SK-N-SH (cell line): ENCODE results near the gene TBC1D8. TPM values are rescaled to one million over a fixed set of nuclear protein-coding genes. Genes with fewer than 3 reads are reported as not detected.

ENCODE experiments used
- CTCF ChIA-PET: fragments of 300-600, 350-600 bp; formaldehyde crosslinking; extraction: SDS; loops from one replicate; lab custom pipeline; 2021; lab: Yijun Ruan, JAX
- POLR2A ChIA-PET: fragments of 350-600 bp; sonication (Branson Sonifier 250); formaldehyde crosslinking; extraction: SDS; loops from one replicate; lab custom pipeline; 2020; ENCODE audit warnings: antibody characterized with exemption, inconsistent platforms; lab: Yijun Ruan, JAX
- DNase-seq: peaks from one replicate; pipeline ENCODE4 v3.0.0; 2012
- H2AFZ ChIP-seq: fragments of 200-600 bp; sonication (generic); 2 replicates; pipeline ENCODE4 v1.8.1; 2016; ENCODE audit warnings: antibody characterized with exemption, mild to moderate bottlenecking, low read depth
- H3F3A ChIP-seq: fragments of 200-600 bp; sonication (generic); replicated peaks from 2 replicates; pipeline ENCODE3; 2016; ENCODE audit warnings: antibody characterized with exemption, mild to moderate bottlenecking; ENCODE audit not compliant: insufficient read depth
- H3K27ac ChIP-seq, 2 experiments: fragments of 200-500 bp in 1 of 2; fragments of 200-600 bp in 1 of 2; sonication (Bioruptor generic) in 1 of 2; sonication (generic), shearing (Covaris generic) in 1 of 2; 2 replicates each; pipeline versions ENCODE4 v1.5.1 to v1.6.1; 2014 to 2016; ENCODE audit warnings: low read depth in 2 of 2, inconsistent platforms in 1 of 2, low read length in 1 of 2, mild to moderate bottlenecking in 1 of 2, mixed read lengths in 1 of 2
- H3K27me3 ChIP-seq: fragments of 200-600 bp; sonication (generic), shearing (Covaris generic); 2 replicates; pipeline ENCODE4 v1.6.1; 2016; ENCODE audit warnings: mixed run types; ENCODE audit not compliant: insufficient read depth
- H3K36me3 ChIP-seq, 2 experiments: fragments of 200-500 bp in 1 of 2; fragments of 200-600 bp in 1 of 2; sonication (Bioruptor generic) in 1 of 2; sonication (generic) in 1 of 2; replicated peaks in 1 of 2; 2 replicates each; pipeline versions ENCODE3 to v1.5.1; 2014 to 2016; ENCODE audit warnings: low read length in 1 of 2, mild to moderate bottlenecking in 1 of 2; ENCODE audit not compliant: insufficient read depth in 2 of 2, control insufficient read depth in 1 of 2
- H3K4me1 ChIP-seq, 2 experiments: fragments of 200-500 bp in 1 of 2; fragments of 200-600 bp in 1 of 2; sonication (Bioruptor generic) in 1 of 2; sonication (generic), shearing (Covaris generic) in 1 of 2; 2 replicates each; pipeline versions ENCODE4 v1.5.1 to v1.6.1; 2014 to 2016; ENCODE audit warnings: low read depth in 1 of 2, low read length in 1 of 2, mixed run types in 1 of 2; ENCODE audit not compliant: insufficient read depth in 2 of 2, control insufficient read depth in 1 of 2
- H3K4me2 ChIP-seq: fragments of 200-600 bp; sonication (generic), shearing (Covaris generic); 2 replicates; pipeline ENCODE4 v1.6.1; 2017; ENCODE audit warnings: mixed run types
- H3K4me3 ChIP-seq, 2 experiments: fragments of 200-500 bp in 1 of 2; fragments of 200-600 bp in 1 of 2; sonication (Bioruptor generic) in 1 of 2; sonication (generic), shearing (Covaris generic) in 1 of 2; 2 replicates each; pipeline versions ENCODE4 v1.5.1 to v1.8.1; 2014 to 2016; ENCODE audit warnings: low read depth in 2 of 2, inconsistent platforms in 1 of 2, low read length in 1 of 2, mild to moderate bottlenecking in 1 of 2, mixed read lengths in 1 of 2, moderate library complexity in 1 of 2
- H3K79me2 ChIP-seq: fragments of 200-600 bp; sonication (generic); 2 replicates; pipeline ENCODE4 v1.8.1; 2017; ENCODE audit warnings: mild to moderate bottlenecking; ENCODE audit not compliant: insufficient read depth
- H3K9ac ChIP-seq: fragments of 200-600 bp; sonication (generic); 2 replicates; pipeline ENCODE4 v1.6.1; 2017; ENCODE audit warnings: mixed run types
- H3K9me2 ChIP-seq: fragments of 200-600 bp; sonication (generic); 2 replicates; pipeline ENCODE4 v1.6.1; 2017; ENCODE audit warnings: mixed run types
- H3K9me3 ChIP-seq: fragments of 200-600 bp; sonication (generic); 2 replicates; pipeline ENCODE4 v1.6.1; 2017; ENCODE audit warnings: mixed run types, mild to moderate bottlenecking, moderate library complexity
- H4K20me1 ChIP-seq: fragments of 200-600 bp; sonication (generic); 2 replicates; pipeline ENCODE4 v1.6.1; 2017; ENCODE audit warnings: mild to moderate bottlenecking, mixed run types; ENCODE audit not compliant: insufficient read depth
- CHD2 ChIP-seq: fragments of 150-350 bp; IDR thresholded peaks from 2 replicates; pipeline ENCODE4 v1.6.1; 2018; ENCODE audit warnings: low read length; ENCODE audit not compliant: partially characterized antibody
- FOSL2 ChIP-seq: IDR thresholded peaks from 2 replicates; pipeline ENCODE4 v1.4.0; 2012; ENCODE audit warnings: low read depth, mild to moderate bottlenecking, moderate library complexity, borderline replicate concordance
- FOXM1 ChIP-seq: IDR thresholded peaks from 2 replicates; pipeline ENCODE4 v1.4.0; 2012; ENCODE audit warnings: low read depth, mild to moderate bottlenecking
- GATA2 ChIP-seq: sonication (generic); formaldehyde crosslinking; IDR thresholded peaks from 2 replicates; pipeline ENCODE4 v1.5.0; 2020; ENCODE audit warnings: mild to moderate bottlenecking, missing genetic modification reagents
- MXI1 ChIP-seq: IDR thresholded peaks from 2 replicates; pipeline ENCODE4 v1.6.1; 2012; ENCODE audit warnings: mild to moderate bottlenecking, low read depth, low read length, improper control_type of control experiment
- NFIC ChIP-seq: IDR thresholded peaks from 2 replicates; pipeline ENCODE4 v1.4.0; 2012; ENCODE audit warnings: borderline replicate concordance
- POLR2AphosphoS5 ChIP-seq: IDR thresholded peaks from 2 replicates; pipeline ENCODE4 v1.6.1; 2012; ENCODE audit warnings: low read depth, low read length
- TCF12 ChIP-seq: IDR thresholded peaks from 2 replicates; pipeline ENCODE4 v1.4.0; 2012
- TEAD4 ChIP-seq: IDR thresholded peaks from 2 replicates; pipeline ENCODE4 v1.4.0; 2012; ENCODE audit warnings: mild to moderate bottlenecking, borderline replicate concordance; ENCODE audit not compliant: insufficient read depth
- WGBS: methylation state at CpG from one replicate; pipeline ENCODE4 v1.1.6; 2017; ENCODE audit warnings: low lambda C conversion rate; 5-methylcytosine and 5-hydroxymethylcytosine counted together
- polyA plus RNA-seq, 3 experiments: library from polyadenylated mRNA; depleted of rRNA; stranded (reverse); fragments of >200 nt; gene quantifications; 2 replicates each; pipeline ENCODE4 v1.2.3, GENCODE V29; 2012
- TF ChIP-seq, protein P1 (sequence below): IDR thresholded peaks from 2 replicates; pipeline ENCODE4; 2012
- TF ChIP-seq, protein P2 (sequence below): fragments of 150-350 bp; IDR thresholded peaks from 2 replicates; pipeline ENCODE4 v1.6.1; 2016; ENCODE audit warnings: mild to moderate bottlenecking, low read depth, low read length
- TF ChIP-seq, protein P3 (sequence below): IDR thresholded peaks from 2 replicates; pipeline ENCODE4 v1.4.0; 2012; ENCODE audit warnings: low read depth, borderline replicate concordance

TBC1D8 gene
- polyA plus RNA-seq, 1 of the 3 experiments (the other 2 are of a cell fraction), result 5.3 TPM

DNA sequence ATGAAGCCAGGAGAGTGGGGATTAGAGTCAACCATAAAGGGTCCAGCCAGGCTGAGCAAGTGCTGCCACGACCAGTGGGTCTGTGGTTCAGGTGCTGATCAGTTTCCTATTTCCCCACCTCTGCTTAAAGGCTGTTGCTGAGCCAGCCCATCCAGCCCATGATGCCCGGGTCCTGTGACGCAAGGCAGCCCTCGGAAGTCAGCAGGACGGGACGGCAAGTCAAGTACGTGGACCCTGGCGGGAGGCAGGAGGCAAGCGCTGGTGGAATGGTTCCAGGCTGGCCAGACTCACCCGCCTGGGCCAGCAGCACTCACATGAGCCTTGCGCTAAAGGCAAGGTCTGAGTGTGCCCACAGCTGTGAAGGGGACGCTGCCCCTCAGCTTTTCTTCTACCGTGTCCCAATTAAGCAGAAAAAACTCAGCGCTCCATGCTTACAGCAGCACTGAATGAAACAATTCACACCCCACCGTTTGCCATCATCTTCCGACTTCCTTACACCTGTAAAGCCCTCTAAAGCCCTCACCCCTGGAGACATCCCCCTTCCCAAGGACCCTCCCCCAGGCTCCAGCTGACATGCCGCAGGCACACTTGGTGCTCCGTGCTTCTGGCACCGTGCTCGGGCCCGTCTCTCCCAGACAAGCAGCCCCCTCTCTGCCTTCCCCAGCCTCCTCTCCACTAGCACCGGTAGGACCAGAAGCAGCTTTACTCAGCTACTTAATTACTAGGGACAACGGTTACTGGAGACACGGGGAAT, 160.4 kb downstream of the TBC1D8 start (continued):
- TF ChIP-seq, protein P1, sequence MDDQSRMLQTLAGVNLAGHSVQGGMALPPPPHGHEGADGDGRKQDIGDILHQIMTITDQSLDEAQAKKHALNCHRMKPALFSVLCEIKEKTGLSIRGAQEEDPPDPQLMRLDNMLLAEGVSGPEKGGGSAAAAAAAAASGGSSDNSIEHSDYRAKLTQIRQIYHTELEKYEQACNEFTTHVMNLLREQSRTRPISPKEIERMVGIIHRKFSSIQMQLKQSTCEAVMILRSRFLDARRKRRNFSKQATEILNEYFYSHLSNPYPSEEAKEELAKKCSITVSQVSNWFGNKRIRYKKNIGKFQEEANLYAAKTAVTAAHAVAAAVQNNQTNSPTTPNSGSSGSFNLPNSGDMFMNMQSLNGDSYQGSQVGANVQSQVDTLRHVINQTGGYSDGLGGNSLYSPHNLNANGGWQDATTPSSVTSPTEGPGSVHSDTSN, result no peak

DNA sequence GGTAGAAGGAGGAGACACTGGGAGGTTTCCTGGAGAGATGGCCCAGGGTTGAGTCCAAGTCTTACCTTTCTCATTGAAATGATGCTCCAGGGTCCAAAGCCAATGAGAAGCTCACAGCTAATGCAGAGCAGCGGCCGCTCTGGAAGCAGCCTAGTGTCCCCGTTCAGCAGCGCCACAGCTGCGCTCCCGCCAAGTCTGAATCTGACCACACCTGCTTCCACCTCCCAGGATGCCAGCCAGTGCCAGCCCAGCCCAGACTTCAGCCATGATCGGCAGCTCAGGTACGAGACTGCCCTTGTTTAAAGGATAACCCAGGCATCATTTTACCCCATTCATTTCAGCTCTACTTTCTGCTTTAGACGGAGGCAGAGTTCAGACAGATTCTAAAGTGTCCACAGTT, 161.0 kb downstream of the TBC1D8 start:
- no peaks in the 10 kb centered on the region for H3F3A ChIP-seq

DNA sequence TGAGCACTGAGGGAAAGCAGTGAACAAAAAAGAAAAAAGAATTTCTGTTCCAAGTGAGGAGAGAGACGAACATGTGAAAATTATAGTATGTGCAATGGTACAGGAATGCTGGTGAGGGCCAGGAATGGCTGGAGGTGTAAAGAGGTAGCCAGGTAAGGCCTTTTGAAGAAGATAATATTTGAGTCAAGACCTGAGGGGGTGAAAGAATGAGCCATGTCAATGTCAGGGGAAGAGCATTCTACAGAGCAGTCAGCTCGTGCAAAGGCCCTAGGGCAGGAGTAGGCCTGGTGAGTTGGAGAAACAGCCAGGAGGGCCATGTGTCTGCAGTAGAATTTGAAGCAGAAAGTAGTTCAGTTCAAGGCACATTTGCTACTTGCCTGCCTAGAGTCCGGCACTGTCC, 161.5 kb downstream of the TBC1D8 start:
- no peaks in the 10 kb centered on the region for H3K9me3 ChIP-seq
- no peak overlapping the region for H3K4me2 ChIP-seq
- CTCF ChIA-PET, result interaction anchor here (6.6 kb wide), 1 partner anchor 381 kb away, joined by 118 read pairs; no protein-coding TSS in a partner anchor
- H3F3A ChIP-seq, result no peaks in the 10 kb centered on the region
- H3K4me3 ChIP-seq, result no peak overlapping the region
- no peaks in the 10 kb centered on the region for H3K9me2 ChIP-seq
- POLR2A ChIA-PET, result no interaction called here
- no peak overlapping the region for H2AFZ ChIP-seq
- no peak overlapping the region for H3K27ac ChIP-seq
- H3K9ac ChIP-seq, result no peak overlapping the region
- H4K20me1 ChIP-seq, result no peaks in the 10 kb centered on the region
- WGBS, result 97% methylated on average over 3 of the region's 3 CpGs
- H3K4me1 ChIP-seq, result no peaks in the 10 kb centered on the region; a peak in 1 of 4 replicates
- no peak for DNase-seq
- no peaks in the 10 kb centered on the region for H3K27me3 ChIP-seq
- H3K79me2 ChIP-seq, result no peaks in the 10 kb centered on the region
- peaks cover 7 to 57% of the 10 kb centered on the region in 2 experiments for H3K36me3 ChIP-seq
- TF ChIP-seq, protein P2, sequence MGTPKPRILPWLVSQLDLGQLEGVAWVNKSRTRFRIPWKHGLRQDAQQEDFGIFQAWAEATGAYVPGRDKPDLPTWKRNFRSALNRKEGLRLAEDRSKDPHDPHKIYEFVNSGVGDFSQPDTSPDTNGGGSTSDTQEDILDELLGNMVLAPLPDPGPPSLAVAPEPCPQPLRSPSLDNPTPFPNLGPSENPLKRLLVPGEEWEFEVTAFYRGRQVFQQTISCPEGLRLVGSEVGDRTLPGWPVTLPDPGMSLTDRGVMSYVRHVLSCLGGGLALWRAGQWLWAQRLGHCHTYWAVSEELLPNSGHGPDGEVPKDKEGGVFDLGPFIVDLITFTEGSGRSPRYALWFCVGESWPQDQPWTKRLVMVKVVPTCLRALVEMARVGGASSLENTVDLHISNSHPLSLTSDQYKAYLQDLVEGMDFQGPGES, result no peak
- TF ChIP-seq FOSL2, result no peak
- no peak for TF ChIP-seq GATA2 (CRISPR knock-in tag)
- no peak for TF ChIP-seq MXI1
- no peak for TF ChIP-seq TEAD4
- TF ChIP-seq CHD2, result no peak
- TF ChIP-seq, protein P1, result no peak
- TF ChIP-seq TCF12, result no peak
- no peak for TF ChIP-seq NFIC
- TF ChIP-seq, all 33 proteins: peak for 0

More for the DNA sequence above, 161.0 kb downstream of the TBC1D8 start:
- 96% methylated on average over 9 of the region's 9 CpGs for WGBS
- TF ChIP-seq FOXM1 (no peak), POLR2AphosphoS5 (no peak)
- TF ChIP-seq, protein P3, sequence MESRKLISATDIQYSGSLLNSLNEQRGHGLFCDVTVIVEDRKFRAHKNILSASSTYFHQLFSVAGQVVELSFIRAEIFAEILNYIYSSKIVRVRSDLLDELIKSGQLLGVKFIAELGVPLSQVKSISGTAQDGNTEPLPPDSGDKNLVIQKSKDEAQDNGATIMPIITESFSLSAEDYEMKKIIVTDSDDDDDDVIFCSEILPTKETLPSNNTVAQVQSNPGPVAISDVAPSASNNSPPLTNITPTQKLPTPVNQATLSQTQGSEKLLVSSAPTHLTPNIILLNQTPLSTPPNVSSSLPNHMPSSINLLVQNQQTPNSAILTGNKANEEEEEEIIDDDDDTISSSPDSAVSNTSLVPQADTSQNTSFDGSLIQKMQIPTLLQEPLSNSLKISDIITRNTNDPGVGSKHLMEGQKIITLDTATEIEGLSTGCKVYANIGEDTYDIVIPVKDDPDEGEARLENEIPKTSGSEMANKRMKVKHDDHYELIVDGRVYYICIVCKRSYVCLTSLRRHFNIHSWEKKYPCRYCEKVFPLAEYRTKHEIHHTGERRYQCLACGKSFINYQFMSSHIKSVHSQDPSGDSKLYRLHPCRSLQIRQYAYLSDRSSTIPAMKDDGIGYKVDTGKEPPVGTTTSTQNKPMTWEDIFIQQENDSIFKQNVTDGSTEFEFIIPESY, result no peak
- ChIA-PET CTCF (interaction anchor here (6.6 kb wide), 1 partner anchor 382 kb away, joined by 118 read pairs; no protein-coding TSS in a partner anchor), POLR2A (no interaction called here)
- H3K79me2 ChIP-seq, result no peaks in the 10 kb centered on the region
- H3K4me2 ChIP-seq, result no peak overlapping the region
- H3K27me3 ChIP-seq, result no peaks in the 10 kb centered on the region
- H3K27ac ChIP-seq, result no peak overlapping the region
- H3K9me3 ChIP-seq, result no peaks in the 10 kb centered on the region
- no peak for DNase-seq
- no peak overlapping the region for H3K4me3 ChIP-seq
- no peaks in the 10 kb centered on the region; a peak in 1 of 4 replicates for H3K4me1 ChIP-seq
- H3K9me2 ChIP-seq, result no peaks in the 10 kb centered on the region
- no peaks in the 10 kb centered on the region for H4K20me1 ChIP-seq
- H3K36me3 ChIP-seq, result peaks cover 7 to 60% of the 10 kb centered on the region in 2 experiments
- H3K9ac ChIP-seq, result no peak overlapping the region
- H2AFZ ChIP-seq, result no peak overlapping the region
